SH-SY5Y (cell line): ENCODE data around the gene ST3GAL3.

Experiments
- GATA2 ChIP-seq: IDR thresholded peaks from 2 replicates; pipeline ENCODE4 v1.6.1; 2011; ENCODE audit warnings: mild to moderate bottlenecking, low read depth, low read length
- GATA3 ChIP-seq: IDR thresholded peaks from 2 replicates; pipeline ENCODE4 v1.6.1; 2011; ENCODE audit warnings: low read depth, mild to moderate bottlenecking, low read length, moderate library complexity

DNA sequence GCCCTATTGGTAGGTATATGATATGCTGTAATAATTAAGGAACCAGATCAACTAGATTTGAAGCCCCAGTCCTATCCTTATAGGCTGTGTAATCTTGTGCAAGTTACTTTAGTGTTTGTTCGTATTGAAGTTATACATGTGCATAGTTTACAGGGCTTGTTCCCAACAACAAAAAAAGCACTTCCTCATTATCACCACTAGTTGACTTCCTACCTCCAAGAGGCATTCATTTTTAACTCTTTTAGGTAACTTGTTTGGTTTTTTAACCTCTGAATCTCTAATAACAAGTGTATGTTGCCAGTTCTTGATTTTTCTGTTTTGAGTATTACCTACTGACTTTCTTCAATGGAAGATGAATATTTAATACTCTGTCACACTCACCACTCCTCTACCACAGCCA is 71.9 kb downstream of the ST3GAL3 start:
- TF ChIP-seq GATA2 (no peak), GATA3 (no peak)
